NCI-H128 (cell line): Measurements from ENCODE around the gene CLEC18A.
"Not testable (repeated sequence)": the region's sequence is repeated elsewhere in the genome, so short reads cannot be mapped to it uniquely, and the experiment has no call there.

ENCODE experiments used
- DNase-seq: peaks from one replicate; lab custom pipeline; 2025; ENCODE audit not compliant: unreplicated experiment; lab: John Stamatoyannopoulos, UW

Gene CLEC18A

DNA sequence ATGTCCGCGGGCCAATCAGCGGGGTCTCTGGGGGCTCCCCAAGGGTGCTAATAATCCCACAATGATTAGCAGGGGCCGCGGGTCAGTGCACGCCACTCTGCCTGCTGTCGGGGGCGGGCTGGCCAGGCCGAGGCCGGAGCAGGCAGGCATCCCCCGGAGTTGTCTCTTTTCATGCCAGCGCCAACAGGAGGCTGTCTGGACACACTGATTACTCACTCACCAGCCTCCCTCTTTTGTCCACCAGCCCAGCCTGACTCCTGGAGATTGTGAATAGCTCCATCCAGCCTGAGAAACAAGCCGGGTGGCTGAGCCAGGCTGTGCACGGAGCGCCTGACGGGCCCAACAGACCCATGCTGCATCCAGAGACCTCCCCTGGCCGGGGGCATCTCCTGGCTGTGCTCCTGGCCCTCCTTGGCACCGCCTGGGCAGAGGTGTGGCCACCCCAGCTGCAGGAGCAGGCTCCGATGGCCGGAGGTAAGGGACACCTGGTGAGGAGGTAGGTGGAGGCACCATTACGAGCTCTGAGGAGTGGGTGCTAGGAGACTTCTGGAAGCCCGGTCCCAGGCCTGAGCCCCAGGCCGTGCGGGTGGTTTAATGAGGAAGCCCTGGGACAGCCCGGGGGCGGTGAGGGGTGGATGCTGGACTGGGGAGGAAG, at the start of gene CLEC18A:
Gene CLEC18A (plus strand): TSS at position 318 of the 655 bp plus-strand sequence. CDS start 33 bp downstream, at position 351.
- not testable (repeated sequence) for DNase-seq

DNA sequence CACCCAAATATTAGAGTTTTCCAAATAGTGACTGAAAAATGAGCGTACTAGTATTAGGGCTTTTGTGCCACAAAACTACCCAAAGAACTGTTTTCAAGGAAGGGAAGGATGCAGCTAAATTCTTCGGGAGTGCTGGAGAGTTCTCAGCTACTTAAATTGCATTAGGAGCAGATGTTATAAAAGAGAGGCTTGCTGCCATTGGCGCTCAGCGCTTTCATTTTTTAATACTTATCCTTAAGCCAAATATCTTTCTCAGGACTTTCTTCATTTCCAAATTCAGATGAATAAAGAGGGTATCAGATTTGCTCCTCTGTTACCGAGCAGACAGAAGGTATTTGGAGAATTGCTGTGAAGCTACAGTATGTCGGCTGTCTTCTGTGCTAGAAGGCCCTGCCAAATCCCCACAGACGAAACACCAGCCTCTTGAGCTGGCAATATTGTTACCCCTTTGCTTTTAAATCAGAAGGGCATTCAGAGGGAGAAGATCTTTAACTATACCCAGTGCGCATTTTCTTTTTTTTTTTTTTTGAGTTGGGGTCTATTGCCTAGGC, 47.2 kb upstream of the CLEC18A start:
- no peak for DNase-seq

DNA sequence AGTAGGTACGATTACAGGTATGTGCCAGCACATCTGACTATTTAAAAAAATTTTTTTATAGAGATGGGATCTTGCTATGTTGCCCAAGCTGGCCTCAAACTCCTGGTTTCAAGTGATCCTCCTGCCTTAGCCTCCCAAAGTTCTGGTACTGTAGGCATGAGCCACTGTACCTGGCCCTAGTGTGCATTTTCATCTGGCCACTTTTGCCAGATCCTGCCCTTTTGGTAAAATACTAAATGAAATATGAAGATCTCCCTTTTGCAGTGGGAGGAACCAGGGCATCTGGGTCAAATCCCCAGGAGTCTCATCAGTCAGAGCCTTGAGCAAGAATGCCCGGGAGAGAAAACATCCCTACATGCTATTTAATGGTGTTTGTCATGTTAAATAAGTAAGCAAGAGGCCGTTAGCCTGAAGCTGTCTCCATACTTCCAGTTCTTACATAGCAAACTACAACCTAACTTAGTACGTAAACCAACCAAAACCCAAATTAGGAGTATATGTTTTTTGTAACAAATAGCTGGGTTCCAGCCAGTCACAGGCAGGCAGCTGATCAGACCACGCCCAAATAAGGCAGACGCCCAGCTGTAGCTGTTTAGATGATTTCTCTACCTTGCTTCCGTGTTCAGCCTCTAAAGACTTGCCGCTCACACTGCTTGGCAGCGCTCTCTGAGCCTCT, 46.5 kb upstream of the CLEC18A start:
- no peak for DNase-seq

DNA sequence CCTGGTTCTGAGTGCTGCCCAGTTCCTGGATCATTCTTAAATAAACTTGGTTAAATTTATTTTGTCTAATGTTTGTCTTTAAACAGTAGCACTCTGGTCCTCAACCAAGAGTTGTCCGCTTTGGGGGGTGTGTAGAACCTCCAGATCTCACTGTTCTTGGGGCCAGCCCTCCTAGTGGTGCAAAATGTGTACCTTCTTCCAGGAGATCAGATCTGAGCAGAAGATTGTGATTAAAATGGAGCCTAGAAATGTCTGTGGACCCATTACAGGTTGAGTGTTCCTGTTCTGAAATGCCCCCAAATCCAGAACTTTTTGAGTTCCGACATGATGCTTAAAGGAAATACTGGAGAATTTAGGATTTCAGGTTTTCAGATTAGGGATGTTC, 46.0 kb upstream of the CLEC18A start:
- DNase-seq = no peak

DNA sequence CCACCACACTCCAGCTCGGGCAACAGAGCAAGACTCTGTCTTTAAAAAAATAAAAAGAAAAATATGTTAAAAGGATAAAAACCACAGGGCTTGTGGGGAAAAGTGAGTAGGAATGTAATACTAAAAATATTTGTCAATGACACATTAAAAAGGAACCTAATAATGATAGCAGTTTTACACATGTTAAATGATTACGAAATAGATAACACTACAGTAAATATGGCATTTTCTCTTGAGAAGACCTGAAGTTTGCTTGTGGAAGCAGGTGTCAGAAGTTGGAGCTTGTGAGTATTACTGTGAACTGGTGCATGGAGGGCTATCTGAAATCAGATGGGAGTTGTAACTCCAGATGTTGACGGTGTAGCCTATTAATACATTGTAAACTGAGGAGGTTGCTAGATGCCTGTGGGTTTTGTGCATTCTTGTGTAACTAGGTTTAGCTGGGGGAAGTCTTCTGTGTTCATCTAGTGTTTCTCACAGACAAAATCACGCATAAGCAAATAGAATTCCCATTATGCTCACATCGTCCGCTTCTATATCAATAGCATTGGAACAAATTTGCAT, 44.2 kb upstream of the CLEC18A start:
- DNase-seq = no peak

DNA sequence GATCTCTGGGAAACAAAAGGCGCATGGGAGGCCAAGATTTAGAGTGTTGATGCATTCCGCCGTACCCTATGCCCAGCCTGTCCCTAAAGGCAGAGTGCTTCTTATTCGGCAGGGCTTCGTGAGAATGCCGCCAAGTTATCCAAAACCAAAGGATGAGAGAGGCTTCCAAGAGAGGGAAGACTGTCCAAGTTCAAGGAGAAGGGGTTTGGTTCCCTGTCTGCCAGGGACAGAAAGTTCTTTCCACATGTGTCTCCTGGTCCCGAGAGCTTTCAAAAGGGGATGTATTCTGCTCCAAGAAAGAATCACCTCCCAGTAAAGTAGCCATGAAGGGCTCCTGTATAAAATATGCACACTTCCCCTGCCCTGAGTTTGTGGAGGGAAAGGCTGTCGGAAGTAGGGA, 42.1 kb upstream of the CLEC18A start:
- no peak for DNase-seq

DNA sequence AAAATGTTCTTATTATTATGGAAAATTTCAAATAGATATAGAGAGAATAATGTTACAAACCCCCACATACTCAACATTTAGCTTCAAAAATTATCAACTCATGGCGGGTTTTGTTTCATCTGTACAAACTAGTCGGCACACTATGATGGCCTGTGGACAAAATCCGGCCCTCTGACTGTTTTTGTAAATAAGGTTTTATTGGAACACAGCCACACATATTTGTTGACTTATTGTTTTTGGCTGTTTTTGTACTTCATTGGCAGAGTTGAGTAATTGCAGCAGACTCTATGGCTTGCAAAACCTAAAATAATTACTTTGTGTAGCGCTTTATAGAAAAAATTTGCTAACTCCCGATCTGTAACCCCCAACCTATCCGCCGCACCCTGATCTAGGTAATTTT, 41.4 kb upstream of the CLEC18A start:
- no peak for DNase-seq

DNA sequence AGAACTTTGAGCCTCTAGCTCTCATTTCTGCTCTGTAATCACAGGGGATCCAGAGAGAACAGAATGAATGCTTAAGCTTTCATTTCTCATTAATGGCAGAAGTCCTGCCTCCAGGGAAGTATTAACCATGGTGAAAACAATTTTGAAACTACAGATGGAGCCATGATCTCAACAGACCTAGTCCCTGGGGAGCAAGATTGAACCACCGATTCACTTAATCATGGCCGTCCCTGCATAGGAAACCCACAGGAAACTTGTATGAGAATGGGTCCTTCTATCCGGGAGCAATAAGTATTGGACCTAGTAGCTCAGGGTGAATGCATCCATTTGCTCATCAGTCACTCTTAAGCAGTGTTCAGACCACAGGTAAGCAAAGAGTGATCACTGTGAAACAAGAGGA, 40.2 kb upstream of the CLEC18A start:
- DNase-seq = no peak

DNA sequence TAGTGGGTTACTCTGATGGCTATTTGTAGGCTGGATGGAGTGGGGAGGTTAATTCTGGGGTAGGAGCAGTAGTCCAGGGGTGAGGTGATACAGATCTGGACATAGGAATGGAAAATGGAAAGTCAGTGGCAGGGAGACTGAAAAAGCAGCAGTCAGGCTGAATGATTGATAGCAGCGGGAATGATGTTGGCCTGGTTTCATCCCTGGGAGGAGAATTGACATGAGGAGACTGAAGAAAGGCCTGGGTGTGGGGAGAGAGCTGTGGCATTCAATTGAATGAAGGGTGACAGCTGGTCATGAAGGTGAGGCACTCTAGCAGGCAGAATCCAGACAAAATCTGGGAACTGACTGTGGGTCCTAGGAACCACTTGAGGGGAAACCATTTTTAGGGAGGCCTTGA, 34.7 kb upstream of the CLEC18A start:
- no peak for DNase-seq

DNA sequence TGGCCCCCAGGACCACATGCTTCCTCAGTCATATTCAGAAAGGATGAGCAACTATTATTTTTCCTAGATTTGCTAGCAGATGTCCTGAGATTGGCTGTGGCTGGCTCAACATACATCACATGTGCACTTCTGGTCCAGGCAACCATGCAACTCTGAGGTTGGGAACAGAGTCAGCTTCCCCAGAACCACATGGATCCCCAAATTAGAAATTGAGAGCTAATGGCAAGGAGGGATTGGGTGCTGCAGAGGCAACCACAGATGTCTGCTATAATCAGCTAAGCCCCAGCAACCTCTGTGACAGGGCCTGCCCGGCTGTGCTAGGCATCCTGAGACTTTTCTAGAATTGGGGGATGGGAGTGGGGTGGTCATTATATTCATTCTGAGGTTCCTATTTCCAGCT, 33.8 kb upstream of the CLEC18A start:
- DNase-seq = no peak

DNA sequence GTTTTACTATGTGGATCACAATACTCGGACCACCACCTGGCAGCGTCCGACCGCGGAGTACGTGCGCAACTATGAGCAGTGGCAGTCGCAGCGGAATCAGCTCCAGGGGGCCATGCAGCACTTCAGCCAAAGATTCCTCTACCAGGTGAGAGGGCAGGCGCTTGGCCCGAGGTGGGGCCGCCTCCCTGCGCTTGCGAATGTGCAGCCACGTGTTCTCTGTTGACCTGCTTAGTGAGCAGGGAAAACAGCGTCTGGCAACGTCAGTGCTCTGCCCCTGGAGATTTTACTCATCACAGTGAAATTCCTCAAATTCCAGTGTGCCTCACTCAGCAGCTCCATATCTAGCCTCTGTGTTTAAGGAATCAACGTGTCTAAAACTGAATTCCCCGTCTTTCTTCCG, 33.4 kb upstream of the CLEC18A start:
- no peak for DNase-seq

DNA sequence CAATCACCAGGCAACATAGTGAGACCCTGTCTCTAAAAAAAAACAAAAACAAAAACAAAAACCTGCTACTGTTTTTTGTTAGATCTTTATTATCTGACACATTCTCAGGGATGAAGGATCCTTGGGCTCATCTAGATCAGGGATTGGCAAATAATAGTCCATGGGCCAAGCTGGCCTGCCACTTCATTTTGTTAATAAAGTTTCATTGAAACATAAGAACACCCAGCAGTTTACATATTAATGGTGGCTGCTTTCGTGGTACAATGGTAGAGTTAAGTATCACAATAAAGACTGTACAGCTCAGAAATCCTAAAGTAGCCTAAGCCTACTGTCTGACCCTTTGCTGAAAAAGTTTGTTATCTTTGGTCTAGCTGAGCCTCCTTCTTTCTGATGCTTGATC, 32.9 kb upstream of the CLEC18A start:
- no peak for DNase-seq

DNA sequence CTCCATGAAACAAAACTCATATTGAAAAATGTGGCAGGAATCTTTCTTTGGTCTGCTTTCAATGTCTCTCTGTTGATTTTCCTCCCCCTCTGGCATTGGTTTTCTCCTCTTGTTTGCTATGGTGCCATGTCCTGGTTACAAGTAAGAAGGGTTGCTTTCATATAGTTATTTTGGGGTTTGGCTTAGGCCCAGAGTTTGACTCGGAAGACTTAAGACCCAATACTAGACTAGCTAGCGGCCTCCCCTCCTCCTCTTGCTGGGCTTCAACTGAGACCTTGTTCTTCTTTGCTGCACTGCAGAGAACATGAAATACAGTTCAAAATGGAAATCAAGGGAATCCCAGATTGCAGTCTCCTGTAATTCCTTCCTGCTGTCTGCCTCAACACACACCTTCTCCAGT, 30.0 kb upstream of the CLEC18A start:
- no peak for DNase-seq

DNA sequence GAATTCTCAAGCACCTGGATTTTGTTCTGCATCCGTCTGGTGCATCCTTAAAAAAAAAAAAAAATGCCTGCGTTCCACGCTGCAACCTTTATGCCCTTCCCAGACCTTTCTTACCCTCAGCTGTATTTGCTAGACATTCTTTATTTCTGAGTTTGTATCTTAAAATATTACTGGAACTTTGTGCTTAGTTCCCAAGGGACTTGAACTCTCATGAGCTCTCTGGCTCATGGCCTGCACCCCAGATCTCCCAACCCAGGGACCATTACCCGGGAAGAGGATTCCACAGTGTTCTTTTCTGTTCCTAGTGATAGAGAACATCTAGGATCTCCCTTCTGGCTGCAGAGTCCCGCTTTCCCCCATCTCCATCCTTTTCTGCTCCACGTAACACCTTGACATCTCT, 28.9 kb upstream of the CLEC18A start:
- DNase-seq = no peak

DNA sequence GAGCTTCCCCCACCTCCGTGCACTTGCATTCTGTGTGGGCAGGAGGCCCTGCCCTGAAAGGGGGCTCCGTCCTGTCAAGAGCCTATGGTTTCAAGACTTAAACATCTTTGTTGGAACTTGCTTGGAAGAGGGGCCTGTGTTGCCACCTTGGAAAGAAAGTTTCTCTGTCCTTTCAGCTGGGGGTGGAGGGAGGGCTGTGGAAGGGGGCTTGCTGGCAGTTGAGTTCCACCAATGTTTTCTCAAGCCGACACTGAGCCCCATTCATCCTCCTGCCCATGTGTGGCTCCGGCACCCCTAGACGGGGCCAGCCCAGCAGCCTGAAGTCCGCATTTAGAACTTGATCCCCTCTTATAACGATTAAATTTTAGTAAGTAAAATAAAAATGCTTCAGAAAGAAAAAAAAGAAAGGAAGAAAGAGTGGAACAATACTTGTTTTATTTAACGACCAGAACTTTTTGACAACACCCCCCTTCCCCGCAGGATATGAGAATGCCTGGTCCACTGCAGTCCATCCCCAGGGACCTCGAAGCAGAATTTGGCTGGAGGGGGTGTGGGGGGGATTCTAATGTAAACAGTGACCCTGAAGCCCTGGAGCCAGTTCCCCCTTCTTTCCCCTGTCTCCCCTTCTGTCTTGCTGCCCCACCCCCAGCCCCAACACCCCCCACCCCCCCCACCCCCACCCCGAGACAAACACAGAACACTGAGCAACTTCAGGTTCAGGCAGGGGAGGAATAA, 26.9 kb upstream of the CLEC18A start:
- no peak for DNase-seq

DNA sequence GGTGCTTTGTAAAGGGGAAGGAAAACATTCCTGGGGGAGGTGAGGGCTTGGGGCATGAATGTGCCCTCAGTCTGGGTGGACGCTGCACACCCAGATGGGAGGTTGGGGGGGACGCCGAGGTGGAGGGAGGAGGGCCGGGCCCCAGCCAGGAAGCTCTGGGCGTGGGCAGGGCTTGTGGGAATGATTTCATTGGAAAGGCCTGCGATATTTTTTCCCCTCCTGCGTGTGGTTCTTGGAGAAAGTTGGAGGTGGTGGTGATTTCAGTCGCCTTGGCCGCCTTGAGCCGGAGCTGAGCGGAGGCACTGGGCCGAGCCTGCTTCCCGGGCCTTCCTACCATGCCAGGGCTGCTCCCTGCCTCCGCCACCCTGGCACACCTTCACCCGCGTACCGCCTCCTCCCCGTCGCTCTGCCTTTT, 26.4 kb upstream of the CLEC18A start:
- no peak for DNase-seq

DNA sequence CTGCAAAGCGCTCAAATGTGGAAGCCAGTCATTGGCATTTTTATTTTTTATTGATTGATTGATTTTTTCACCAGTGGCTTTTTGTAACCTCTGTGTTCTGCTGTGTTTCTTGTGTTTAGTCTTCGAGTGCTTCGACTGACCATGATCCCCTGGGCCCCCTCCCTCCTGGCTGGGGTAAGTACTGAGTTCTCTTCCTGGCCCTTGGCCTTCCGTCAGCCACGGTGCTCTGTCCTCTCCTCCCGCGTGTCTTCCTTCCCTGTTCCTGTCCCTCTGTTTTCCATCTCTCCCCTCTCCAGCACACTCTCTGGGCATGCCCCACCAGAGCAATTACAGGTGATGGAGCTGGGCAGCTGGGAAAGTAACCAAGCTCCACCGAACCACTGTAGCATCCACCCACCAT, 25.8 kb upstream of the CLEC18A start:
- no peak for DNase-seq

DNA sequence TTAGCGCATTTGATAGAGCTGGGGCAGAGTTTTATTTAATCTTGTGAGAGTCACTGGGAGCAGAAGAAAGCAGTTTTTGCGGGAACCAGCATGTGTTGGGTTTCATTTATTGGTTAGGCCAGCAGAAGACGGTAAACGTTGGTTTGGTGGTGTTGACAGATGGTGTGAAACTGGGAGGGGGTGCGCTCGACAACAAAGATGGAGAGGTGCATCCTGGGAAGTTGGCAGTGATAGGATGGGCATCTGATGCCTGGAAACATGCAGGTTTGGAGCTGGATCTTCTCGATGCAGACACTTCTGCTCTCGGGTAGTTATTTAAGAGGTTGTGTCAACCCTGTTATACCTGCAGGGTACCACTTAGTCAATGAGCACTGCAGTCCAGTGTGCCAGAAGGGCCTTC, 24.9 kb upstream of the CLEC18A start:
- no peak for DNase-seq

DNA sequence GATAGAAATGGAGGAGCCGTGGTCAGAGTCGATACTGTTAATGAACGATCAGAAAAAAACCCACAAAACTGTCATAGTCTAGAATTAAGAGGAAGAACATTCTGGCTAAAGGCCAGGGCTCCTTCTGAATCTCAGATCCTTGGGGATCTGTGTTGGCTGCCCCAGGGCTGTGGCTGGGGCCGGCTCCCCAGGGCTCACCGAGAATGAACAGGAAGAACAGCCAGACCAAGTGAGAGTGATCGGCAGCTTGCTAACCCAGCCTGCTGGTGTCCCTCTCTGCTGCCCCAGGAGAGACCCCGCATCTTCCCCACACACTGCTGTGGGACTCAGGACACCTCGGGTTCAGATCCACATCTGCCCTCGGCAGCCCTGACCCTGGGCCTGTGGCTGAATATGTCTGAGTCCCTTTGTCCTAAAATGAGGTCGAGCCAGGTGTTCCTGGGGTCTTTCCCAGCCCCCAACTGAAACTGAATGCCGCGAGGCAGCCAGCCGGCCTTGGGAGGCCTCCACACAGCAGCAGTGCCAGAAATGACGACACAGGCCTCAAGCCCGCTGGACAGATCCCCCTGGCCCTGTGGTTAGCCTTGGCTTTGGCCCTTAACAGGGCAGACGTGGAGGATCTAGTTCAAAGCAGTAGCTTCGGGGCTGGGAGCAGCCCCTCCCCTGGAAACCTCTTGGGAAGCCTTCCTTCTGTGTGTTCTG, 23.9 kb upstream of the CLEC18A start:
- DNase-seq = no peak

DNA sequence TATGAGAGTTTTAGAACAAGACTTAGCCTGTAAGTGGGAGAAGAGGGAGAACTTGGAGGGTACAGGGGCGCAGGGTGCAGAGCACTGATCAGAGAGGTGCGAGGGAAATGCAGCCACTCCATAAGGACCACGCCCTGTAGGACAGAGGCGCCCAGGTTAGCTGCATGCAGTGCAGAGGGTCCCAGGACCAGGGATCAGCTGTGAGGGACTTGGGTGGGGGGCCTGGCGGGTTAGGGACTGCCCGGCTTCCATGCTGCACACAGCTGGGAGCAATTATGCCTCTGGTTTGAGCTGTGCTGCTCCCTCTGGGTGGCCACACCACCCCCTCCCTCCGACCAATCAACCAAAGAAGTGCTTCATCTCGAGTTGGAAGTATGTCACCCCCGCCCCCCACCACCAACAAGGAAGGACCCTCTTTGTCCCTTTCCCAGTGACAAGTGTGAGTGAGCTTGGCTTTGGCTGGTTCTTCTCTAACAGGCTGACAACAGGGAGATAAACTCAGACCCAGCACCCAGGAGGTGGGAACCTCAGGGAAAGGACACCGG, 22.2 kb upstream of the CLEC18A start:
- no peak for DNase-seq

DNA sequence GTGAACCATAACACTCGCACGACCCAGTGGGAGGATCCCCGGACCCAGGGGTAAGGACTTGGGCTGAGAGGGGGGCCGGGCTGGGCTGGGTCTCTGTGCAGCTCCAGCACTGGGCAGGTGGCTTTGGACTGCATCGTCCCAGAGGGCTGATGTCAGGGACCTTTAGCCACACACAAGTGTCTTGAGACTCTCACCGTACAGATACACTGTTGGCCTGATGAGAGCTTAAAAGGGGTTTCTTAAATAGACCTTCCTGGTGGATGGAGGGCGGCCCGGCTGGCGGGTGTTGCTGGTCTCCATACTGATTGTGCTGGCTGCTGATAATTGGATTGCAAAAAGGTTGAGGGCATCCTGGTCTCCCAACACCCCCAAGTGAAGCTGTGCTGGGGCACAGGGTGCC, 21.7 kb upstream of the CLEC18A start:
- no peak for DNase-seq
